ENCODE results near the gene EAF1.

EAF1 gene

DNA sequence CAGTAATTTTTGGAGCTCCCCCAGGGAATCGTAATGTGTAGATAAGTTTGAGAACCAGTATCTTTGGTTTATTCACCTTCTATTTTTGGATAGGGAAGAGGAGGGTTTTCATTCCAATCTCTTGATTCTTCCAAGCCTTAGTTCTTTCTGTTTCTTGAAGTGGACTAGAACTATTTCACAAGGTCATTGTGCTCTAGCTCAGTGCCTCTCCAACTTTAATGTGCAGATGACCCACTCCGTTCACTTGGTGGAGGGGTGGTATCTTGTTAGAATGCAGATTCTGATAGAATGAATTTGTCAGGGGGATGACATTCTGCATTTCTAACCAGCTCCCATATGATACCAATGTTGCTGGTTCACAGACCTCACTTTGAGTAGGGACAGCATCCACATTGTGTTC lies 58.6 kb downstream of the EAF1 start:
- no peak for DNase-seq

DNA sequence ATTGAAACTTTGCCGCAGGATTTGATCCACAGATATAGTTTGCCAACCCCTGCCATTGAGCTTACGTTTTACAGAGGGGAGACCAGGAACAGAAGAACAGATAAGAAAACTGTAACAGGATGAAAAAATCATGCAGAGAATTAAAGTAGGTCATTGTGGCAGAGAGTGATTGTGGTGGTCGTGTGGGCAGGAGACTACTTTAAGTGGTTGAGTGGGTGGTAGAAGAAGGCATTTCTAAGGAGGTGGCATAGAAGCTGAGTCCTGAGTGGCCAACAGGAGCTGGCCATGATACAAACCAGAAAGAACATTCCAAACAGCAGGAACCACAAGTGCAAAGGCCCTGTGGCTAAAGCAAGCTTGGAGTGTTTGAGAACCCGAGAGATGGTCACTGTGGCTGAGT lies 59.6 kb downstream of the EAF1 start:
- no peak for DNase-seq

- DNase-seq: no peak
These were observed 60.6 kb downstream of the EAF1 start for GRCh38 chr3:15488002-15488401.

DNA sequence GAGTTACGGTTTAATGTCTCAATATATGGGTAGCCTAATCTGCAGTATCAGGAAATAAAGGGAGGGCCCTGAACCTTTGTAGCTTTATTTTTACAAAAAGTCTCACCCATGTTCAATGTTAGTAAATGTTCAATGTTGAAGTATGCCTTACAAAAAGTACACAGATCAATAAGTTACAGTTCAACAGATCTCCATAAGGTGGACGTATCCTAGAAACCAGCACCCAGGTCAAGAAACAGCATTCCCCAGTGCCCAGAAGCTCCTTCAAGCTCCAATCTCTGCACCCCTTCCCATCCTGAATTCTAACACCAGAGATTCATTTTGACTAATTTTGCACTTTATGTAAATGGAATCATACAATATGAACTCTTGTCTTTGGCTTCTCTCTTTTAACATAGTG lies 62.8 kb downstream of the EAF1 start:
- DNase-seq: no peak

DNA sequence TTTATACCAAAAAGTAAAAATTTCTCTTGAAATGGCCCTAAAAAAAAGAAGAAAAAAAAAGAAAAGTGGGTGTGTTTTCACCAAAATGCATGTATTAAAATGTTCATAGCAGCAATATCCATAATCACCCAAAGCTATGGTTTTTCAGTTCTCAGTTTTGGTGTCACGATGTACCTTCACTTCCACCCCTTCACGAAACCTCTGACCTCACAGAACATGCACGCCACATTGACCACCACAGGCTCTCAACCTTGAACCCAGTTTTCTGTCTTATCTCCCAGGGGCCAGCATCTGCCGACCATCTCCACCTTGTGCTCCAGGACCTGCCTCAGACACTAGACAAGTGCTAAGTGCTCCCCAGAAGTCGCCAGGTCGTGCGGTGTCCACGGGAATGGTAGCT lies 63.7 kb downstream of the EAF1 start:
- DNase-seq: no peak

Measured in inflammatory macrophage (primary cell).